Memory B cell (primary cell): ENCODE data around the gene SEH1L.
A peak's percentile ranks its signal among the peaks of the same experiment; 100 is the strongest.
"Not testable (repeated sequence)": the region's sequence is repeated elsewhere in the genome, so short reads cannot be mapped to it uniquely, and the experiment has no call there.

ENCODE experiments used
- ATAC-seq: fragments of 150-1000 bp; cut with Tn5 transposase; 2 replicates; pipeline ENCODE4 v1.10.0; 2021; ENCODE audit warnings: low read depth, mild to moderate bottlenecking, moderate library complexity
- DNase-seq, 2 donors: peaks; one replicate each; pipeline ENCODE4 v3.0.0; 2022; ENCODE audit warnings: low spot score in 2 of 2
- H3K27ac Mint-ChIP-seq: one replicate; pipeline ENCODE4 v1.8.0; 2022; ENCODE audit warnings: mild to moderate bottlenecking, moderate library complexity, mixed read lengths
- H3K27me3 Mint-ChIP-seq: one replicate; pipeline ENCODE4 v1.8.0; 2022; ENCODE audit warnings: mixed read lengths
- H3K36me3 Mint-ChIP-seq: one replicate; pipeline ENCODE4 v1.8.0; 2022; ENCODE audit warnings: mild to moderate bottlenecking, mixed read lengths
- H3K4me1 Mint-ChIP-seq: one replicate; pipeline ENCODE4 v1.8.0; 2022; ENCODE audit warnings: mixed read lengths
- H3K4me3 Mint-ChIP-seq: one replicate; pipeline ENCODE4 v1.8.0; 2022; ENCODE audit warnings: mild to moderate bottlenecking, moderate library complexity, mixed read lengths
- H3K9me3 Mint-ChIP-seq: one replicate; pipeline ENCODE4 v1.8.0; 2022; ENCODE audit warnings: mixed read lengths

The SEH1L gene, protein sequence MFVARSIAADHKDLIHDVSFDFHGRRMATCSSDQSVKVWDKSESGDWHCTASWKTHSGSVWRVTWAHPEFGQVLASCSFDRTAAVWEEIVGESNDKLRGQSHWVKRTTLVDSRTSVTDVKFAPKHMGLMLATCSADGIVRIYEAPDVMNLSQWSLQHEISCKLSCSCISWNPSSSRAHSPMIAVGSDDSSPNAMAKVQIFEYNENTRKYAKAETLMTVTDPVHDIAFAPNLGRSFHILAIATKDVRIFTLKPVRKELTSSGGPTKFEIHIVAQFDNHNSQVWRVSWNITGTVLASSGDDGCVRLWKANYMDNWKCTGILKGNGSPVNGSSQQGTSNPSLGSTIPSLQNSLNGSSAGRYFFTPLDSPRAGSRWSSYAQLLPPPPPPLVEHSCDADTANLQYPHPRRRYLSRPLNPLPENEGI

DNA sequence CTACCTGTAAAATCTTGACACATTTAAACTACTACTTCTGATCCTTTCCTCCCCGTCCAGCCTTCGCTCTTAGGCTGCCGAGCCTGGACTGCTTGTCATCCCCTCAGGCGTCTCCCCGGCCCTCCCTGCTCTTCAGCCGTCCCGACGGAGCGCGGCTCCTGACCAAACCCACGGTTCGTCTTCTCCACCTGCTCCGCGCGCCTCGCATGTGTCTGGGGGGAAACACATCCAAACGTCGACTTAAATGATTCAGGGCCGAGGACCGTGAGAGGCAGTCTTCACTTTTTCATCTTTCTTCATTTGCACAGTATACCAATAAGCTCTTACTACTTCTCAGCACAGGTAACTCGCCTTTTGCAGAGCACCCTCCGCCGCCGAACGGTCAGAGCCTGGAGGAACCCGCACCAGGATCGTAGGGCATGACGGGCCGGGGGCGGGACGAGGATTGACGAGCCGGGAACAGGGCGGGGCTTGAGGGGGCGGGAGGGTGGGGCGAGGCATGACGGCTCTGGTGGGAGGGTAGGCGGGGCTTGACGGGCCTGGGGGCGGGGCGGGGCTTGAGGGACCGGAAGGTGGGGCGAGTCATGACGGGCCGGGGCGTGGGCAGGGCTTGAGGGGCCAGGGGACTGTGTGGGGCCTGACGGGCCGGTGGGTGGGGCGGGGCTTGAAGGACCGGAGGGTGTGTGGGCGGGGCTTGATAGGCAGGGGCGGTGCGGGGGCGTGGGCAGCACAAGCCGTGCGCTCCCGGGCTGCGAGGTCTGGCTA, at the start of gene SEH1L:
Gene SEH1L (plus strand): TSS at position 727 of the 765 bp plus-strand sequence. CDS start 111 bp downstream, outside the sequence.
- DNase-seq = peak in 1 of 2 donors; percentile 98
- H3K9me3 Mint-ChIP-seq = no peaks in the 10 kb centered on the region
- peak; percentile 81 for ATAC-seq
- no peaks in the 10 kb centered on the region for H3K36me3 Mint-ChIP-seq
- H3K4me3 Mint-ChIP-seq = peak within 1 kb of the TSS; percentile 98
- H3K27me3 Mint-ChIP-seq = no peaks in the 10 kb centered on the region
- H3K27ac Mint-ChIP-seq = peak within 1 kb of the TSS; percentile 93
- H3K4me1 Mint-ChIP-seq = peaks cover 14% of the 10 kb centered on the region

DNA sequence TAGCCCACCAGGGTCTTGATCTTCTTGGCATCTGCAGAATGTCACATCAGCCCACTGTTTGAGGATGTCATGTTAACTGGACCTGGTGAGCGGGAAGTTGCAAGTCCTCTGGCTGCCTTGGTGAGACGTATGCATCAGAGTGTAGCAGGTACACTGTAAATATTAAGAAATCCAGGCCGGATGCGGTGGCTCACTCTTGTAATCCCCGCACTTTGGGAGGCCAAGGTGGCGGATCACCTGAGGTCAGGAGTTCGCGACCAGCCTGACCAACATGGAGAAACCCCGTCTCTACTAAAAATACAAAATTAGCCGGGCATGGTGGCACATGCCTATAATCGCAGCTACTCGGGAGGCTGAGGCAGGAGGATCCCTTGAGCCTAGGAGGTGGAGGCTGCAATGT, 46.6 kb upstream of the SEH1L start:
- not testable (repeated sequence) for H3K4me1 Mint-ChIP-seq, H3K27ac Mint-ChIP-seq, ATAC-seq, H3K4me3 Mint-ChIP-seq, DNase-seq, H3K36me3 Mint-ChIP-seq, H3K27me3 Mint-ChIP-seq, H3K9me3 Mint-ChIP-seq

DNA sequence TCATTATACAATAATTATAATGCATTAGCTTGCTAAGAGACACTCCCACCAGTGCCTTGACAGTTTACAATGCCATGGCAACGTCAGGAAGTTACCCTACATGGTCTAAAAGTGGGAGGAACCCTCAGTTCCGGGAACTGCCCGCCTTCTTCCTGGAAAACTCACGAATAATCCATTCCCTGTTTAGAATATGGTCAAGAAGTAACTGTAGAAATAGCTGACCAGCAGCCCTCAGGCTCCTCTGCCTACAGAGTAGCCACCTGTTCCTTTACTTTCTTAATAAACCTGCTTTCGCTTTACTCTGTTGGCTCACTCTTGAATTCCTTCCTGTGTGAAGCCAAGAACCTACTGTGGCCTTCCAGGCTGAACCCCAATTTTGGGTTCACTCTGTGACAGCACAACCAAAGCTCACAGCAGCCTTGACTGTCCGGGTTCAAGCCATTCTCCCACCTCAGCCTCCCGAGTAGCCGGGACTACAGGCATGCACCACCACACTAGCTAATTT, 43.7 kb upstream of the SEH1L start:
- Mint-ChIP-seq H3K9me3 (no peaks in the 10 kb centered on the region), H3K4me1 (peaks cover 4% of the 10 kb centered on the region), H3K4me3 (peak overlapping the region; percentile 44), H3K27ac (no peak overlapping the region), H3K36me3 (no peaks in the 10 kb centered on the region), H3K27me3 (peaks cover 6% of the 10 kb centered on the region)
- ATAC-seq = no peak
- DNase-seq = no peak

DNA sequence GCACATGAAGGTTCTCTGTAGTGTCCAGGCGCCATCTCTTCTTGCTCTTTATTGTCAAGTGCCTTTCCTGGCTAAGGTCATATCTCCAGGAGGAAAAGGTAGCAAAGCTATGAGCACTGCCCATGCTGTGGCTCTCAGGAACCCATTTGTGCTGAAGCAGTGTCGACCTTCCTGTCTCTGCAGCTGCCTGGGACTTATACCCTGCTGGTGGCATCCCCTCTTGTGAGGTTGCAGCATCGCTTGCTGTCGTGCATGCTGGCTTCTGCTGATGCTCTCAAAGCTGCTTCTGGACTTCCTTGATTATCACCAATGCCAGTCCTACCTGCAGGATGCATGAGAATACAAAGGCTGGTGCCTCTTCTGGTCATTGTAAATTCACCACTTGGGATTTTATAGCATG, 41.7 kb upstream of the SEH1L start:
- Mint-ChIP-seq H3K9me3 (no peaks in the 10 kb centered on the region), H3K27me3 (peaks cover 6% of the 10 kb centered on the region), H3K4me1 (peaks cover 4% of the 10 kb centered on the region), H3K36me3 (no peaks in the 10 kb centered on the region), H3K27ac (no peak overlapping the region), H3K4me3 (no peak overlapping the region)
- no peak for DNase-seq
- no peak for ATAC-seq

DNA sequence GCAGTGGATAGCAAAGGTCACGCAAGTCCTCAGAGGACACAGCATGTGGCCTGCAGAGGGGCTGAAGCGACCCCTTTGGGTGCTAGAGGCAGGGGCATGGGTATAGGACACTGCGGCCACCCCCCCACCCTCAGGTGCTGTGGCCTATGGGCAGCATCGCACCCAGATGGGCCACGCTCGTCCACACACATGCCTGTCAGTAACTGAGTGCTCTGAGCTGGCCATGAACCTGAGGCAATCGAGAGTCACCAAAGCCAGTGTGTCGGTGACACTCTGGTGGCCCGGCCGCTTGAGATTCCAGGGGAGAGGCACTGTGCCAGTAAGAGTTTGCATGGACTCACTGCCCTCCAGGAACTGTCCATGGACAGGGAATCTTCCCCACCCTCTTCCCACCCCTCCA, 41.0 kb upstream of the SEH1L start:
- no peak for ATAC-seq
- H3K27me3 Mint-ChIP-seq = peaks cover 6% of the 10 kb centered on the region
- peaks cover 4% of the 10 kb centered on the region for H3K4me1 Mint-ChIP-seq
- H3K36me3 Mint-ChIP-seq = no peaks in the 10 kb centered on the region
- no peak overlapping the region for H3K4me3 Mint-ChIP-seq
- DNase-seq = no peak
- H3K9me3 Mint-ChIP-seq = no peaks in the 10 kb centered on the region
- H3K27ac Mint-ChIP-seq = no peak overlapping the region

DNA sequence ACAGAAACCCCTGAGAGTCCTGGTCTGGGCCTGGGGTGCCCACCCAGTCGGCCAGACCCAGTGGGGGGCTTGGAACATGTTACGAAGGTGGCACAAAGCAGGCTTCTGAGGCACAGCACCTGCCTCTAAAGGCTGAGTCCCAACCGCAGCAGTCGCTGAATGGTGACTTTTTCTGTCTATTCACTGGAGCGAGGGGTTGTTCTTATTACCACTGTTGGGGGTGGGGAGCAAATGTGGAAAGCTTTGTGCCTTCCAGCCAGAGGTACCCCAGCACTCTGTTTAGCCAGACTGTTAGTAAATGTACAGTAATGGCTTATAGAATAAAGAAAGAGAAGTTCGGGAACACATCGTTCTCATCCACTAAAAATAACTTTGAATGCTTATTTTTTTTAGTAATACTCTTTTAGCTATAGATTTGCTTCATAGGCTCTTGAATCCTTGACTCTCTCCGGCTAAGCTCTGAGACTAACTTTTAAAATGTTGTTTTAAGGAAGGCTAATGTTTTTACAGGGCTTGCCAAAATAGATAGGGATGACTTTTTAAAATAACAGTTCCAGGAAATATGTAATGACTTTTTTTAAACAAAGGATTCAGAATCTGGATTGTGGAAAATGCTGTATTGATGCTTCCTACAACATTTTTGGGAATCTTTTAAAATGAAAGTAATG, 40.4 kb upstream of the SEH1L start:
- no peak for DNase-seq
- Mint-ChIP-seq H3K4me1 (peaks cover 4% of the 10 kb centered on the region), H3K36me3 (no peaks in the 10 kb centered on the region), H3K27me3 (peaks cover 4% of the 10 kb centered on the region), H3K4me3 (no peak overlapping the region), H3K27ac (no peak overlapping the region), H3K9me3 (no peaks in the 10 kb centered on the region)
- ATAC-seq = no peak

DNA sequence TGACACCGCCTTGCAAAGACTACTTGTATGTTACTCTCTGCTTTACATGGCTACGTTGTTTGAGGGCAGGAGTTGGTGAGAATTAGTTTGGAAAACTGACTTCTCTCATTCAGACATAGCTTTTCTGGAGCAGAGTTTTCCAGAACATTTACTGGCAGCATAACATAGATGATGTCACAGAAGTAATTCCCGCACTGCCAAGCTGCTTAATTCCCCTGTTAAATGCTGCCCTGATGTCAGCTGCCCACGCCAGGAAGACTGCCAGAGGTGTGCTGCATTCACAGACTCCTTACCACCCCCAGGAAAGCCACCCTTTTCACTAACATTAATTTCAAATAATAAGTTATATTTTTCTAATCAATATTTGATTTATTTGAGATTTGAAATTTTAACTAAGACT, 39.1 kb upstream of the SEH1L start:
- Mint-ChIP-seq H3K27me3 (peaks cover 1% of the 10 kb centered on the region), H3K27ac (no peak overlapping the region), H3K4me3 (no peak overlapping the region), H3K9me3 (no peaks in the 10 kb centered on the region), H3K36me3 (peaks cover 3% of the 10 kb centered on the region), H3K4me1 (peaks cover 4% of the 10 kb centered on the region)
- no peak for DNase-seq
- ATAC-seq = no peak

DNA sequence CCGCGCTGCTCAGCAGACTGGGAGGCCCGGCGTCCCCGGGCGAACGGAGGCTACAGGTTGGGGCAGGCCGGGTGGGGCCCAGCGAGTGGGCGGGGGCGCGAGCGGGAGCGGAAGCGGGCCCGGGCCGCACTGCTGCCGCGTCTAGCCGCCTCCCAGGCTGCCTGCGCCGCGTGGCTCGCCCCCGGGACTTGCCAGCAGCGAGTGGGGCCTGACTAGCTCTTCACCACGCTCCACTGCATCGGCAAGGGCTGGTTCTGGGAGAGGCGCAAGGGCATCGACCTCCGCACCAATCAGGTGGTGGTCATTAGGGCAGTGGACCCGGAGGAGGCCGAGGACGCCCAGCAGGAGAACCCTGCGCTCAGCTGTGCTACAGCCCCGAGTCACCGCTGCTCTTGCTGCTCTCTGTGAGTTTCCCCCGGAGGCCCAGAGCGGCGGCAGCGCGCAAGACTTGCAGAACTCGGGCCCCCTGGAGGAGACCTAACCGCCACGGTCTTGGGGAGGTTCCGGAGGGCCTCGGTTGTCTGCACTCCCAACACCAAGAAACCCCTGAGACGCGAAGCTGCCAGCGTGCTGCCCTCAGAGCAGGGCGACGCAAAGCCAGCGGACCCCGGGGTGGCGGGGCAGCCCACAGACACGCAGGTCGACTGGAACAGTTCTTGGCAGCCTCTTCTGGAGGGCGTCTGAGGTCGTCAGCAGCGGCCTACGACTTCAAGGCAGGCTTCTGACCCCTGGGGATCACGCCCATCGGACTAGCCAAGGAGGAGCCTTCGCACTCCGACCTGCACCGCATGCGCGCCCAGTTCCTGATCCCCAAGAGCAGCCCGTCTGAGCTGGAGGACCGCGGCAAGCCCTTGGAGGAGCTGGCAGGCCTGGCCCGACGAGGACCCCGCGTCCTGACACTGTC, 36.5 kb upstream of the SEH1L start:
- Mint-ChIP-seq H3K9me3 (no peaks in the 10 kb centered on the region), H3K27me3 (peaks cover 1% of the 10 kb centered on the region), H3K27ac (no peak overlapping the region), H3K4me1 (no peaks in the 10 kb centered on the region), H3K4me3 (peak overlapping the region; percentile 74), H3K36me3 (peaks cover 3% of the 10 kb centered on the region)
- DNase-seq = peak; percentile 28 to 57
- ATAC-seq = peak; percentile 91

DNA sequence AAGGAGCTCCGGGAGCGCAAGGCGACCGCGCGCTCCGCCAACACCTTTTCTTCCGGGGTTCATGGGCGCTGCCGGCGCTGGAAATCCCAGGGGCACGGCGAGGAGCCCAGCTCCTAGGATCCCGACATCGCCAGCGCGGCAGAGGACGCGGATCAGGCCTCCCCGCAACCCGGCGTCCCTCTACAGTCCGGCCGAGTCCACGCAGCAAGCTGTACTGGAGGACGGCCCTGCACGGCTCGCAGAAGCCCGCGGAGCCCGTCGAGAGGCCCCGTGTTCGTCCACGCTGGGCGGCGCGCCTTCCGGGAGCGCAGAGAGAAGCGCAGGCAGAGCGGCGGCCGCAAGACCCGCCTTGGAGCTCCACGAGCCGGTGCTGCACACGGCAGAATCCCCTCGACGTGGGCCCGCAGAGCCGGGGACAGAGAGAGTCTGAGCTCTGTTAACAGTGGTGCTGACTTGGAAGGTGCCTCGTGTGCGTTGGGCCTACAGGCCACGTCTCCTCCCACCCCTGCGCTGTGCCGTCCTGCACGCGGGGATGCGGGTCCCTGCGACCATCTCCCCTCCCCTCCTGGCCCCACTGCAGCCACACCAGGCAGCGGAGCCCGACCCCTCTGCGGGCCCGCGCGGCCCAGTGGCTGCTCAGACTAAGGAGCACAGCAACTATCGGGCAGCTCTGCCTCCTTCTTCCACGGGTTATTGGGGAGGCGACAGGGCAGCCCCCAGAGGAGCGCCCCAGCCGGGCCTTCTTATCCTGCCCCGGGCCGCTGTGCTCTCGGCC, 35.7 kb upstream of the SEH1L start:
- Mint-ChIP-seq H3K27me3 (peaks cover 1% of the 10 kb centered on the region), H3K27ac (no peak overlapping the region), H3K4me3 (peak overlapping the region; percentile 74), H3K36me3 (peaks cover 3% of the 10 kb centered on the region), H3K4me1 (no peaks in the 10 kb centered on the region), H3K9me3 (no peaks in the 10 kb centered on the region)
- no peak for ATAC-seq
- no peak for DNase-seq

DNA sequence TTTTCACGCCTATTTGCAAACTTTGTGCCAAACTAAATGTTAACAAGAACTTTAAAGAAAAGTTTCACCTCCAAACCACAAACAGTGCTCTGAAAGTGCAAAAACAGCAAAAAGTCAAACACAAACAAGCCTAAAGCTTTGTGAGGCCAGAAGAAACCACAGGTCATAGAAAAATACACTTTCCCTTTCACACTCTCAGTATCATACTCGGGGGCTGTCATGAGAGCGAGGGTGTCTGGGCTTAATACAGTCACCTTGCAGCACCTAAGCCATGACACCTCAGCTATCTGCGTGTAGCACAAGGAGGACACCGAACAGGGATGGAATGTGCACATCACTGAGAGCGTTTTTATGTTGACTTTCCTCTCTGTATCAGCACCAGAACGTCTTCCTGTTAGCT, 26.6 kb upstream of the SEH1L start:
- Mint-ChIP-seq H3K27ac (no peak overlapping the region), H3K4me1 (no peaks in the 10 kb centered on the region), H3K36me3 (no peaks in the 10 kb centered on the region), H3K4me3 (no peak overlapping the region), H3K27me3 (no peaks in the 10 kb centered on the region), H3K9me3 (no peaks in the 10 kb centered on the region)
- ATAC-seq (no peak), DNase-seq (no peak)

DNA sequence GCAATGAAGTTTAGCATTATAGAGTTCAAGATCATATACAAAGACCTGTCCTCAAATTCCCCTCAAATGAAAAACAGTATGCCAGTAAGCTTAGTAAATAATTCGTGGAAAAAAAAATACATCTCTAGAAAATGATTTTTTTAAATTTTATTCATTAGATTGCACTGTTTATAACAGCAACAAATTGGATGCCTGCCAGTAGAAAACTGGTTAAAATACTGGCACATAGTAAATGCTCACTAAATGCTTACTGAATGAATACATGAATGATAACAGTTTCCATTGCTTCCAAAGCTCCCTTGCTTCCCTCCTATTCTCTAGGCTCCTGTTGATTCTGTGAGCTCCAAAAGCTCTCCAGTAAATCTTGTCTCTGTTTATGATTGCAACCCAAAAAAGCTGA, 25.5 kb upstream of the SEH1L start:
- no peaks in the 10 kb centered on the region for H3K27me3 Mint-ChIP-seq
- DNase-seq (no peak), ATAC-seq (no peak)
- no peaks in the 10 kb centered on the region for H3K9me3 Mint-ChIP-seq
- H3K4me1 Mint-ChIP-seq = no peaks in the 10 kb centered on the region
- H3K36me3 Mint-ChIP-seq = no peaks in the 10 kb centered on the region
- no peak overlapping the region for H3K4me3 Mint-ChIP-seq
- H3K27ac Mint-ChIP-seq = no peak overlapping the region

DNA sequence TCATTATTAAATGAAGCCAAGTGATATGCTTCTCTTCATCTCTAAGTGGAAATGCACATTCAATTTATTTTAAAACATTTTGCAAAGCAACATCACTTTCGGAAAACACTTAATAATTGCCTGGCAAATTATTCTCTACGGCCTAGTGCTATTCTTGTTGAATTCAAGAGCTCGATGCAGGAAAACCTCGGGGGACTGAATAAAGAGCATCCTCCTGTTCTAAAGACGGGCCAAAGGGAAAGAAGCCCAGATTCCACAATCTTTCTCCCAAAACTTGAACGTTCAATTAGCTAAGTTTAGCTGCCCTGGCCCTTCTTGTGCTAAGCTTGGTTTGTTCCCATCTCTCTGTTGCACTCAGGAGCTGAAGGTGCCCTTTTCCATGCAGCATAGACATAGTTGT, 23.2 kb upstream of the SEH1L start:
- H3K36me3 Mint-ChIP-seq = no peaks in the 10 kb centered on the region
- H3K27me3 Mint-ChIP-seq = no peaks in the 10 kb centered on the region
- H3K9me3 Mint-ChIP-seq = no peaks in the 10 kb centered on the region
- no peak overlapping the region for H3K4me3 Mint-ChIP-seq
- no peak for DNase-seq
- no peak overlapping the region for H3K27ac Mint-ChIP-seq
- no peaks in the 10 kb centered on the region for H3K4me1 Mint-ChIP-seq
- no peak for ATAC-seq

DNA sequence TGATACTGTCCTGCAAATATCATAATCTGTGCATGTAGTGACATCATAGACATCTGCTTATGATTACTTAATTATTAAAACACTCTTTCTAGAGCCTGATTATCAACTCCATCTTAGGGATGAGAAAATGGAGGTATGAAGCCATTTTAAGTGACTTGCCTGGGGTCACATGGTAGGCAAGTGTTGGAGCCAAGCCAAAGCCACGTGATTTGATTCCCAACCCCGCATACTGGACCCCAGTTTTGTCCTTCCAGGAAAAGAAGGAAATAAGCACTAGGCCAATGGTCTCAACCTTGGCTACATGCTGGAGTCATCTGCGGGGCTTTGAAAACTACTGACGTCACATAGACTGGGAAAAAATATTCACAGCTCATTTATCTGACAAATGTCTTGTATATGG, 19.6 kb upstream of the SEH1L start:
- Mint-ChIP-seq H3K27me3 (no peaks in the 10 kb centered on the region), H3K27ac (no peak overlapping the region), H3K36me3 (no peaks in the 10 kb centered on the region)

More for the DNA sequence above, 19.6 kb upstream of the SEH1L start:
- ATAC-seq = no peak
- no peak for DNase-seq
- no peaks in the 10 kb centered on the region for H3K4me1 Mint-ChIP-seq
- H3K9me3 Mint-ChIP-seq = no peaks in the 10 kb centered on the region
- H3K4me3 Mint-ChIP-seq = no peak overlapping the region
